ENCODE data around the gene HDAC9.

- no peak for TF ChIP-seq CHD2 (IDR thresholded peaks at IDR 0.05; ENCODE audit: low read length, partially characterized antibody)
- TF ChIP-seq POLR2A (IDR thresholded peaks at IDR 0.05; ENCODE audit: low read length): no peak
- no peak for TF ChIP-seq FOXS1 (CRISPR knock-in tag; IDR thresholded peaks at IDR 0.05)
- no peak for TF ChIP-seq CTCF (IDR thresholded peaks at IDR 0.05)
- no peak for TF ChIP-seq TP53 (CRISPR knock-in tag; IDR thresholded peaks at IDR 0.05)
- TF ChIP-seq EP300 (IDR thresholded peaks at IDR 0.05): no peak
- no peak for TF ChIP-seq FOSL2 (IDR thresholded peaks at IDR 0.05)
- TF ChIP-seq FOSL2 (CRISPR knock-in tag; IDR thresholded peaks at IDR 0.05): no peak
These were observed 463.1 kb downstream of the HDAC9 start for GRCh38 chr7:18958627-18959026.
